Endothelial cell of umbilical vein (primary cell): ENCODE results near the gene PKMYT1. TPM values are rescaled to one million over a fixed set of nuclear protein-coding genes. Genes with fewer than 3 reads are reported as not detected.

ENCODE experiments used
- BruUV-seq: library from RNA; stranded (reverse); fragments of 400-500 nt; replicated peaks from 2 replicates; lab custom pipeline; 2021; lab: Mats Ljungman, UMichigan
- CTCF ChIA-PET: fragments of 300-600, 350-600 bp; sonication (Branson Sonifier 250); formaldehyde crosslinking; loops from one replicate; lab custom pipeline; 2021; ENCODE audit warnings: antibody characterized with exemption, inconsistent platforms; lab: Charles Lee
- POLR2A ChIA-PET: fragments of 300-600, 350-600 bp; sonication (Branson Sonifier 250); formaldehyde crosslinking; loops from one replicate; lab custom pipeline; 2021; ENCODE audit warnings: antibody characterized with exemption, inconsistent platforms; lab: Charles Lee
- DNase-seq: peaks from one replicate; pipeline ENCODE4 v3.0.0-alpha.2; 2011; ENCODE audit warnings: low read depth, low spot score
- FAIRE-seq: peaks from 2 replicates; lab custom pipeline; 2011; peaks lifted over from hg19 to GRCh38; lab: Jason Lieb, UNC
- H2AFZ ChIP-seq: 2 replicates; pipeline ENCODE4 v1.6.0; 2012; ENCODE audit warnings: low read depth, low read length, control low read depth, inconsistent platforms
- H3K27ac ChIP-seq: 2 replicates; pipeline ENCODE4 v1.5.1; 2011; ENCODE audit warnings: low read depth, mild to moderate bottlenecking, control low read depth, low read length, moderate library complexity; ENCODE audit not compliant: insufficient read depth
- H3K27me3 ChIP-seq, 2 experiments: 2 replicates each; pipeline versions ENCODE4 v1.6.0 to v1.6.1; 2011; ENCODE audit warnings: low read length in 2 of 2, mixed read lengths in 1 of 2; ENCODE audit not compliant: control insufficient read depth in 2 of 2, insufficient read depth in 2 of 2
- H3K36me3 ChIP-seq, 2 experiments: 2 replicates in 1 of 2; 3 replicates in 1 of 2; pipeline ENCODE4 v1.5.1; 2011; ENCODE audit warnings: low read length in 2 of 2, mild to moderate bottlenecking in 1 of 2, moderate library complexity in 1 of 2; ENCODE audit not compliant: control insufficient read depth in 2 of 2, insufficient read depth in 2 of 2; ENCODE audit errors: extremely low read depth in 1 of 2
- H3K4me1 ChIP-seq: 3 replicates; pipeline ENCODE4 v1.5.1; 2011; ENCODE audit warnings: mild to moderate bottlenecking, low read length; ENCODE audit not compliant: control insufficient read depth, insufficient read depth; ENCODE audit errors: extremely low read depth
- H3K4me2 ChIP-seq: 2 replicates; pipeline ENCODE4 v1.6.1; 2011; ENCODE audit warnings: low read length, control low read depth, mixed read lengths; ENCODE audit not compliant: insufficient read depth
- H3K4me3 ChIP-seq, 3 experiments: fragments of 200-600 bp in 1 of 3; sonication (generic), shearing (Covaris generic) in 1 of 3; replicated peaks in 1 of 3; 2 replicates each; pipeline ENCODE4 v1.5.1; 2011 to 2016; ENCODE audit warnings: control low read depth in 3 of 3, low read length in 3 of 3, mild to moderate bottlenecking in 2 of 3, inconsistent platforms in 1 of 3, low read depth in 1 of 3, moderate library complexity in 1 of 3; ENCODE audit not compliant: insufficient read depth in 1 of 3
- H3K79me2 ChIP-seq: 2 replicates; pipeline ENCODE4 v1.6.0; 2012; ENCODE audit warnings: low read length, inconsistent platforms; ENCODE audit not compliant: control insufficient read depth, insufficient read depth
- H3K9ac ChIP-seq: replicated peaks from 2 replicates; pipeline ENCODE3; 2011; ENCODE audit warnings: low read length, control low read depth; ENCODE audit not compliant: insufficient read depth; ENCODE audit errors: extremely low read depth
- H3K9me1 ChIP-seq: replicated peaks from 3 replicates; pipeline ENCODE4 v1.6.0; 2011; ENCODE audit warnings: mild to moderate bottlenecking, low read length; ENCODE audit not compliant: control insufficient read depth, insufficient read depth; ENCODE audit errors: extremely low read depth
- H3K9me3 ChIP-seq: replicated peaks from 2 replicates; pipeline ENCODE4 v1.5.1; 2012; ENCODE audit warnings: low read length, inconsistent platforms; ENCODE audit not compliant: control insufficient read depth, insufficient read depth
- H4K20me1 ChIP-seq: replicated peaks from 2 replicates; pipeline ENCODE3; 2011; ENCODE audit warnings: mild to moderate bottlenecking, low read length; ENCODE audit not compliant: control insufficient read depth, insufficient read depth; ENCODE audit errors: extremely low read depth
- EZH2 ChIP-seq: IDR thresholded peaks from 2 replicates; pipeline ENCODE4 v1.6.1; 2012; ENCODE audit warnings: borderline replicate concordance, low read depth, mild to moderate bottlenecking, moderate library complexity, low read length, inconsistent platforms; ENCODE audit not compliant: severe bottlenecking
- FOS ChIP-seq: IDR thresholded peaks from 2 replicates; pipeline ENCODE4 v1.6.1; 2011; ENCODE audit warnings: mild to moderate bottlenecking, low read length, moderate library complexity, borderline replicate concordance; ENCODE audit not compliant: insufficient read depth
- GATA2 ChIP-seq: IDR thresholded peaks from 2 replicates; pipeline ENCODE4 v1.7.0; 2011; ENCODE audit warnings: low read depth, mild to moderate bottlenecking, moderate library complexity, mixed read lengths, low read length; ENCODE audit not compliant: insufficient read length, insufficient read depth
- JUN ChIP-seq: IDR thresholded peaks from 2 replicates; pipeline ENCODE4 v1.6.1; 2011; ENCODE audit warnings: borderline replicate concordance, low read depth; ENCODE audit not compliant: insufficient read length, insufficient read depth
- MYC ChIP-seq: IDR thresholded peaks from one replicate; pipeline ENCODE4 v1.6.1; 2011; ENCODE audit warnings: mild to moderate bottlenecking, low read depth, low read length
- POLR2A ChIP-seq: IDR thresholded peaks from 2 replicates; pipeline ENCODE4 v1.6.1; 2012; ENCODE audit warnings: low read depth, mild to moderate bottlenecking, control low read depth, low read length
- POLR2AphosphoS5 ChIP-seq: IDR thresholded peaks from 2 replicates; pipeline ENCODE4 v1.6.1; 2012; ENCODE audit warnings: low read depth, mild to moderate bottlenecking, control low read depth, low read length, moderate library complexity; ENCODE audit not compliant: insufficient read depth
- dilution Hi-C: fragments of 300-500 bp; cut with MboI; formaldehyde crosslinking; loops from one replicate; pipeline ENCODE4 v1.15.0; 2019; ENCODE audit warnings: low sequenced_read_pairs; ENCODE audit not compliant: extremely low pct_ligation_motif_present
- intact Hi-C: fragments of 100-400 bp; cut with micrococcal nuclease; formaldehyde crosslinking; loops from one replicate; pipeline ENCODE4 v1.10.0; 2022
- polyA plus RNA-seq, 4 experiments: library from polyadenylated mRNA; depleted of rRNA in 3 of 4; stranded (reverse) in 3 of 4; unstranded in 1 of 4; fragments of >200 nt; gene quantifications; 2 replicates each; pipeline versions ENCODE4 v1.2.1 to v1.2.3, GENCODE V29; 2011 to 2012; ENCODE audit warnings: missing spikeins in 1 of 4
- total RNA-seq: library from RNA; stranded (reverse); gene quantifications from 2 replicates; pipeline ENCODE4 v1.2.3, GENCODE V29; 2021
- TF ChIP-seq, protein P1 (sequence below), 2 donors: IDR thresholded peaks; 1 replicate in 1 of 2; 2 replicates in 1 of 2; pipeline ENCODE4 v1.5.1; 2011; ENCODE audit warnings: low read length in 2 of 2, mild to moderate bottlenecking in 2 of 2, moderate library complexity in 2 of 2, control low read depth in 1 of 2, inconsistent platforms in 1 of 2, low read depth in 1 of 2; ENCODE audit not compliant: insufficient read depth in 1 of 2; ENCODE audit errors: extremely low read depth in 1 of 2
- TF ChIP-seq, protein P2 (sequence below): IDR thresholded peaks from 2 replicates; pipeline ENCODE4 v1.6.1; 2011; ENCODE audit not compliant: insufficient read depth, insufficient read length

PKMYT1 gene
- total and polyA plus RNA-seq, 2 donors (not counting 3 experiments of a cell fraction or from before 2014, with no cell fraction given) = 26.1 to 48.5 TPM

DNA sequence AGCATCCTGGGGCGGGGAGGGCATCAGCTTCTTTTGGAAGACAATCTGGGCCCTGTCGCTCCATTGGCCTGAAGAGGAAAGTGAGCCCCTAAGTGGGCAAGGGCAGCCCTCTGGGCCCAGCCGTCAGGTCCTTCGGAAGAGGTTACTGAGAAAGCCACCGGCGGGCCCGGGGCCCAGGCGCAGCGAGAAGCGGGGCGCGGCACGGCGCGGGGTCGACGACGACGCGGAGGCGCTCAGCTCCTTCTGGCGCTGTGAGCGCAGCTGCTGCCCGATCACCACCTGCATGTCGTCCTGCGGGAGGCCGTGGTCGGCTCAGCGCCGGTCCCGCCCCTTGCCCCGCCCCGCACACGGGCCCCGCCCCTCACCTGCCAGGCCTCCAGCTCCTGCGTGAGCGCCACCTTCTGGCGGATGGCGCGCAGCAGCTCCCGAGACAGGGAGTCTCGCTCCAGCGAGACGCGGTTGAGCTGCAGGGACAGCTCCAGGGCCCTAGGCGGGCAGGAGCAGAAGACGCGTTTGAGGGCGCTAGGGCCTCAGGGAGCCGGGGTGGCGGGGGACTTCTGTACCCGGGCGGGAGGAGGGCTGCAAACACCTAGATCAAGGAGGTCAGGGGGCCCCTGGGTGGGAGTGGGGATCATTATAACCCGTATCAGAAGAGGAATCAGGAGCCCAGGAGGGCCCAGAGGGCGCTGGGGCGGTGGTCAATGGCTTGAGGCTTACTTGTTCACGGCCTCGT, 47.9 kb upstream of the PKMYT1 start:
- TF ChIP-seq, protein P1, sequence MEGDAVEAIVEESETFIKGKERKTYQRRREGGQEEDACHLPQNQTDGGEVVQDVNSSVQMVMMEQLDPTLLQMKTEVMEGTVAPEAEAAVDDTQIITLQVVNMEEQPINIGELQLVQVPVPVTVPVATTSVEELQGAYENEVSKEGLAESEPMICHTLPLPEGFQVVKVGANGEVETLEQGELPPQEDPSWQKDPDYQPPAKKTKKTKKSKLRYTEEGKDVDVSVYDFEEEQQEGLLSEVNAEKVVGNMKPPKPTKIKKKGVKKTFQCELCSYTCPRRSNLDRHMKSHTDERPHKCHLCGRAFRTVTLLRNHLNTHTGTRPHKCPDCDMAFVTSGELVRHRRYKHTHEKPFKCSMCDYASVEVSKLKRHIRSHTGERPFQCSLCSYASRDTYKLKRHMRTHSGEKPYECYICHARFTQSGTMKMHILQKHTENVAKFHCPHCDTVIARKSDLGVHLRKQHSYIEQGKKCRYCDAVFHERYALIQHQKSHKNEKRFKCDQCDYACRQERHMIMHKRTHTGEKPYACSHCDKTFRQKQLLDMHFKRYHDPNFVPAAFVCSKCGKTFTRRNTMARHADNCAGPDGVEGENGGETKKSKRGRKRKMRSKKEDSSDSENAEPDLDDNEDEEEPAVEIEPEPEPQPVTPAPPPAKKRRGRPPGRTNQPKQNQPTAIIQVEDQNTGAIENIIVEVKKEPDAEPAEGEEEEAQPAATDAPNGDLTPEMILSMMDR (IDR thresholded peaks at IDR 0.05; ENCODE audit: extremely low read depth in 1 of 2, insufficient read depth in 1 of 2, low read depth in 1 of 2, low read length in 2 of 2) = peak; percentile 55 to 94
- no peak for TF ChIP-seq GATA2
- TF ChIP-seq POLR2A = no peak
- no peak for TF ChIP-seq JUN
- TF ChIP-seq FOS = no peak
- TF ChIP-seq EZH2 = no peak
- peak; percentile 54 for TF ChIP-seq POLR2AphosphoS5
- TF ChIP-seq, protein P2, sequence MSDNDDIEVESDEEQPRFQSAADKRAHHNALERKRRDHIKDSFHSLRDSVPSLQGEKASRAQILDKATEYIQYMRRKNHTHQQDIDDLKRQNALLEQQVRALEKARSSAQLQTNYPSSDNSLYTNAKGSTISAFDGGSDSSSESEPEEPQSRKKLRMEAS = no peak
- TF ChIP-seq MYC = no peak
- Histone ChIP-seq H3K4me2 (no peak overlapping the region), H3K9ac (no peak overlapping the region), H4K20me1 (no peaks in the 10 kb centered on the region), H3K27ac (no peak overlapping the region), H3K4me3 (no peak overlapping the region), H3K9me3 (no peaks in the 10 kb centered on the region), H3K79me2 (no peaks in the 10 kb centered on the region), H3K4me1 (peaks cover 6% of the 10 kb centered on the region), H3K9me1 (no peaks in the 10 kb centered on the region), H2AFZ (no peak overlapping the region), H3K36me3 (peaks cover 0 to 9% of the 10 kb centered on the region in 2 experiments), H3K27me3 (peaks cover 28 to 32% of the 10 kb centered on the region in 2 experiments)
- ChIA-PET POLR2A (interaction anchor here (0.6 to 1.1 kb wide), 4 partner anchors 8 to 107 kb away, joined by 3 to 6 read pairs (median 5); partner anchors contain the start of genes TNFRSF12A and ZNF213), CTCF (interaction anchor here (0.6 to 8.8 kb wide), 22 partner anchors 9 to 143 kb away, joined by 3 to 200 read pairs (median 6); partner anchors contain the start of genes CLDN6, MMP25, PAQR4 and TNFRSF12A)
- BruUV-seq = no TSS peak
- dilution Hi-C loops (no loop called here), intact Hi-C loops (loop anchor here (1.0 kb wide), 1 partner anchor 25 kb away; no protein-coding TSS in a partner anchor)
- FAIRE-seq (peak; percentile 87), DNase-seq (peak; percentile 70)
